Breast epithelium (tissue), 3 donors: Measurements from ENCODE around the gene REEP3.
A peak's percentile ranks its signal among the peaks of the same experiment; 100 is the strongest.

ENCODE experiments used
- CTCF ChIP-seq, 3 donors: fragments of 450-650 bp; IDR thresholded peaks; one replicate each; pipeline ENCODE4 v1.5.1; 2016 to 2017; ENCODE audit warnings: antibody characterized with exemption in 3 of 3, mild to moderate bottlenecking in 3 of 3, moderate library complexity in 3 of 3
- POLR2A ChIP-seq: fragments of 450-650 bp; IDR thresholded peaks from one replicate; pipeline ENCODE4 v1.6.1; 2016; ENCODE audit warnings: antibody characterized with exemption, mild to moderate bottlenecking, moderate library complexity
- POLR2AphosphoS5 ChIP-seq, 3 donors: sonication (generic); formaldehyde crosslinking; IDR thresholded peaks; one replicate each; pipeline ENCODE4 v1.6.1; 2017; ENCODE audit warnings: antibody characterized with exemption in 3 of 3

- TF ChIP-seq CTCF (IDR thresholded peaks at IDR 0.05), result no peak
- TF ChIP-seq POLR2A, result no peak
- peak in 2 of 3 donors; percentile 51 to 78 for TF ChIP-seq POLR2AphosphoS5 (IDR thresholded peaks at IDR 0.05)
These were observed 149.2 kb downstream of the REEP3 start for GRCh38 chr10:63670291-63670898.
